Brain microvascular endothelial cell (primary cell): Measurements from ENCODE around the gene TMEM120B.
"Not testable (repeated sequence)": the region's sequence is repeated elsewhere in the genome, so short reads cannot be mapped to it uniquely, and the experiment has no call there.

ENCODE experiments used
- DNase-seq: peaks from one replicate; pipeline ENCODE4 v3.0.0-alpha.2; 2020
- H3K27ac ChIP-seq: fragments of 250-450 bp; sonication (Bioruptor Pico); 2 replicates; pipeline ENCODE4 v1.5.1; 2020; ENCODE audit warnings: mild to moderate bottlenecking, moderate library complexity
- H3K27me3 ChIP-seq: fragments of 250-450 bp; sonication (Bioruptor Pico); replicated peaks from 2 replicates; pipeline ENCODE4 v1.5.1; 2020; ENCODE audit warnings: mild to moderate bottlenecking
- H3K36me3 ChIP-seq: fragments of 250-450 bp; sonication (Bioruptor Pico); replicated peaks from 2 replicates; pipeline ENCODE4 v1.5.1; 2020; ENCODE audit warnings: mild to moderate bottlenecking
- H3K4me3 ChIP-seq: 2 replicates; pipeline ENCODE4 v1.5.1; 2011; ENCODE audit warnings: low read depth, mild to moderate bottlenecking, control low read depth, low read length, moderate library complexity
- CTCF ChIP-seq: IDR thresholded peaks from 2 replicates; pipeline ENCODE4 v1.5.1; 2011; ENCODE audit warnings: low read depth, mild to moderate bottlenecking, moderate library complexity, low read length, control low read depth, inconsistent platforms; ENCODE audit errors: missing control alignments
- in situ Hi-C: cut with HindIII; loops from 2 replicates; pipeline ENCODE4 v1.10.0; 2017; ENCODE audit warnings: low sequenced_read_pairs, low pct_ligation_motif_present

The TMEM120B gene

GRCh38 chr12:121713793-121714192, 1.2 kb downstream of the TMEM120B start:
- no peak for DNase-seq
- Histone ChIP-seq H3K27me3 (no peaks in the 10 kb centered on the region), H3K4me3 (peak overlapping the region; percentile 87), H3K36me3 (no peaks in the 10 kb centered on the region), H3K27ac (no peak overlapping the region)
- TF ChIP-seq CTCF, result no peak
- in situ Hi-C loops, result no loop called here

GRCh38 chr12:121715055-121715454, 2.5 kb downstream of the TMEM120B start:
- H3K27ac ChIP-seq, H3K4me3 ChIP-seq, H3K36me3 ChIP-seq, H3K27me3 ChIP-seq, in situ Hi-C loops, DNase-seq: not testable (repeated sequence)

- TF ChIP-seq CTCF, result no peak
- peaks cover 2% of the 10 kb centered on the region for H3K36me3 ChIP-seq
- in situ Hi-C loops, result no loop called here
- no peak overlapping the region for H3K27ac ChIP-seq
- no peaks in the 10 kb centered on the region for H3K27me3 ChIP-seq
- no peak for DNase-seq
- no peak overlapping the region for H3K4me3 ChIP-seq
These were observed 3.4 kb downstream of the TMEM120B start for GRCh38 chr12:121715862-121716435.

GRCh38 chr12:121717041-121717699, 4.6 kb downstream of the TMEM120B start:
- no peaks in the 10 kb centered on the region for H3K27me3 ChIP-seq
- H3K36me3 ChIP-seq, result peaks cover 4% of the 10 kb centered on the region
- in situ Hi-C loops, result no loop called here
- peak overlapping the region; percentile 37 for H3K27ac ChIP-seq
- peak; percentile 82 for DNase-seq
- H3K4me3 ChIP-seq, result no peak overlapping the region
- TF ChIP-seq CTCF, result no peak

- Histone ChIP-seq H3K27ac (no peak overlapping the region), H3K4me3 (no peak overlapping the region), H3K27me3 (no peaks in the 10 kb centered on the region), H3K36me3 (peaks cover 4% of the 10 kb centered on the region)
- no peak for TF ChIP-seq CTCF
- in situ Hi-C loops, result no loop called here
- no peak for DNase-seq
These were observed 6.2 kb downstream of the TMEM120B start for GRCh38 chr12:121718653-121719239.

- peaks cover 4% of the 10 kb centered on the region for H3K36me3 ChIP-seq
- in situ Hi-C loops, result no loop called here
- no peak overlapping the region for H3K4me3 ChIP-seq
- no peak for TF ChIP-seq CTCF
- peak; percentile 89 for DNase-seq
- H3K27ac ChIP-seq, result peak overlapping the region; percentile 60
- H3K27me3 ChIP-seq, result no peaks in the 10 kb centered on the region
These were observed 7.4 kb downstream of the TMEM120B start for GRCh38 chr12:121719926-121720414.
